UCSD-AML1 (cell line): Measurements from ENCODE around the gene HOXA2.
A peak's percentile ranks its signal among the peaks of the same experiment; 100 is the strongest.

Experiments
- DNase-seq: peaks from one replicate; lab custom pipeline; 2025; ENCODE audit not compliant: unreplicated experiment; lab: John Stamatoyannopoulos, UW

The HOXA2 gene

DNA sequence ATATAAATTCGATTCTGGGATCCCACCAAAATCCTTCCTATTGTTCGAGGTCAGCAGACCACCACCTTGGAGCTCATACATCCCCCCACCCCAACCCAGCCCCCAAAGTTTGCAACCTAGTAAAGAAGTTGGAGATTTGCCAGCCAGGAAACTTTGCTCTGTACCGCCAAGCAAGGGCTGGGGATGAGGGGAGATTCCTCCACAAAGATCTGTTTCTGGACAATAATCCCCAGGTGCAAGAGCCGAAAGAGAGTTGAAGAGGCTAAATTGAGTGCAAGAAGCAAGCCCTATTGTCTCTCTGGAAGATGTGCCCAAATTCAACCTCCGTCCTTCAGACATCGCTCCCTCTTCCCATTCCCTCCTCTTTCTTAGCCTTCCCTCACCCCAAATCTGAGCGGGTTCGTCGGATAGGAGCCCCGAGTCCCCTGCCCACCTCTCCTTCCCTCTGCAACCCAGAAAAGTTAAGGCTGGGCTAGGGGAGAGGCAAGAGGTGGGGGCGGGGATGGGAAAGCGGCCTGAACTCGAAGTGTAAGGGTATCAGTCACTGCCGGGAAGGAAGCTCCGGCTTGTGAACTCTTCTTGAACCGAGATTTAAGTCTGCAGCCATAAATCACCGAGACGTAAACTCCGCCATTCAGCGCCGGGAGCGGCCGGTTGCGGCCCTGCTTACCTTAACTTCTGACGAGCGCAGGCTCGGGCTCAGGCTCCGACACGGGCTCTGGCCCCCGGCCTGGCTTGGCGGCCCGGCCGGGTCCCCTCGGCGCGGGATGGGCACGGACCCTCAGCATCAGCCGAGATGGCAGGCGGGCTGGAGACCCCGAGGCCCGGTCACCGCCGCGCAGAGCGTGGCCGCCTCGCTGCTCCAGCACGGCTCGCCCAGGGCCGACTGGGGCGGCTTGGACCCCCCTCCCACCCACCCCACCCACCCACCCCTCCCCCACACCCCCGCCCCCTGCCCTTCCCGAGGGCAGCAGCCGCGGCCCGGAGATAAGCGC is 10.8 kb upstream of the HOXA2 start:
- DNase-seq, result no peak

DNA sequence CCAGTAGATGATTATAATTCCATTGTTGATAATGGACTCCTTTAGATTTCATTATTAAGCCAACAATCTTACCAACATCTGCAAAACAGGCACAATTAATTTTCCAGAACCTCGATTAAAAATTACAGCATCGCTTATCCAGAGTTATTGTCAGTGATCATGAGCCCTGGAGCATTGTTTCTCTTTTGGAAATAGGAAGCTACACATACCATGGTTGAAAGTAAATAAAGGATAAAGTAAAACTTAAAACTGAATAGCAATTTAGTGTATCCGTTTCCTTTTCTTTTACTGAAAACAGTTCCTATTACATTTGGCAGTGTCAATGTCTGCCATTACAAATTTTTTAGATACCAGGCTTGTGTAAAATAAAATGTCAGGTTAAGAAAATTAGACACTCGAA is 9.9 kb upstream of the HOXA2 start:
- no peak for DNase-seq

DNA sequence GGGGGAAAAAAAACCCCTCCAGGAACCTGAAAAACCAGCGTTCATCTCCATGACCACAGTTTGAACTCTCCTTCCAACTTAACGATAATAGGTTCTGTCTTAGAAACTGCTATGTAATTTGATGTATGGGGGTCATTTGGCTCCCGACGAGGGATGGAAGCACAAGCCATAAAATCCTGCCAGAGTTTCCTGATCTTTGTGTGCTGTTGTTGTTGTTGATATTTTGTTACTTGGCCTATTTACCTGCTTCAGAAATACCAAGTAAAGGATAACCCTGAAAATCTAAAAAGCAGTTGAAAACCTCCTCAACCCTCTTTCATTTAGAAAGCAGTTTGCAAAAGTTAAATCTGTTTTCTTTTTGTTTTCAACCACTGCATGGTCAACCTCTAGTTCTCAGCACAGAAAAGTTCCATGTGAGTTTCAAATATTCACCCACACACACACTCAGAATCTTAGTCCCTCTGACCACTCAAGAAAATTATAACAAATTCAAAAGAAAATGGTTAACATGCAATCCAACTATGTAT is 9.3 kb upstream of the HOXA2 start:
- DNase-seq, result no peak

DNA sequence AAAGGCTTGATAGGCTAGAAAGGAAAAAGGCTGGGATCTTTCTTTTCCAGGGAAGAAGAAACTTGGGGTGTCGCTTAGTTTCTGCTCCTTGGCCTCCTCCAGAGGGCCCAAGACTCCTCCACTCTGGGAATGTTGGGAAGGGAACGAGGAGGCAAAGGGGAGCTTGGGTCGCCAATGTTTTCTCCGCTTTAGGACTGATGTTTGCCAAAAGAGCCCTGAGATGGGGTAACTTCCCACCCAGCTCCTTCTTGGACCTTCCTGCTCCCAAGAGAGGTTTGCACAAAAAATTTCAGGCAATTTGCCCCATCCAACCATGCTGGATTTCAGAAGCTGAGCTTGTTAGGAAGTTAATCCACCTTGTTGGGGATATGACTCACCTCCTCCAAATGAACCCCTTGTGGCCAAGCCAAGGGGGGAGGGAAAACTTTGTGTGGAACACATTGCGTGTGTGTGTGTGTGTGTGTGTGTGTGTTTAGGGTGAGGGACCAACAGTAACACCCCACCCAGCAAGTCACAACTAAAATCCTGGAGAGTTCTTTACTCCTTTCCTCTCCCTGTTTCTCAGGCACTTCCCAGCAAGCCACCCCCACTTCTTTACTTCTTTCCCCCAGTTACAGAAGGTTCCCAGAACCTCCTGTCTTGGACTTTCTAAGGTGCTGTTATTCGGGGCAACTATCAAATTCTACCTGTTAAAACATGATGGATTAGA is 8.7 kb upstream of the HOXA2 start:
- DNase-seq, result no peak

DNA sequence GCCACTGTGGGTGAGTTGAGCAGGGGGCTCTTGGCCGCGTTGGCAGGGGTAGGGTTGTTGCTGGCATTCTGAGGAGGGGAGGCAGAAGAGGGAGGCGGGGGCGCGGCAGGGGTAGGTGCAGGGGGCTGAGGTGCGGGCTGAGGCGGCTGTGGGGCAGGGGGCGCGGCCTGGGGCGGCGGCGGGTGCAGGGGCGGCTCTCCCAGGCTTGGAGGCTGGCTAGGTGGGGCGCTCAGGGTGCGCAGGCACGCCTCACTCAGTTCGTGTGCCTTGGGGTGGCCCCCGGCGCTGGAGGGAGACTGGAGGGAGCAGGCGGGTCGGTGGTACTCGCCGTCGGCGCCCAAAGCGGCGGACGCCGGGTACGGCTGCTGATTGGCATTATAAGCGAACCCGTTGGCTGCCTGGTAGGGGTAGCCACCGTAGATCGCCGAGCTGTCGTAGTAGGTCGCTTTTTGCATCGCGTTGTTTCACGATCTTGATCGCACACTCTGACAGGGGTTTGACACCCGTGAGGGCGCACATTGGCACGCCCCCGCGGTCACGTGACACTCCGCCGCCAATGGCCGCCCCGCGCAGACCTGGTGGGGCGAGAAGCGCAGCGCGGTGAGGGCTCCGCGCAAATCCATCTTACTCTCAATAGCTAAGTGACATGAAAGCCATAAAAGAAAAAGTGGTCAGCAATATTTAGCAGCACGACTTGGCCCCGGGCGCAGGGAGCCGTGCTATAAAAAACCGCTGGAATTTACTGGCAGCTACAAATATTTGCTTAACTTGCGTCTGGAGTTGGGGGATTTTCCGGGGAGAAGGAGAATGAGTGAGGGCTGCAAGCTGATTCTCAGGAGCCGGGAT is 7.9 kb upstream of the HOXA2 start:
- DNase-seq, result no peak

DNA sequence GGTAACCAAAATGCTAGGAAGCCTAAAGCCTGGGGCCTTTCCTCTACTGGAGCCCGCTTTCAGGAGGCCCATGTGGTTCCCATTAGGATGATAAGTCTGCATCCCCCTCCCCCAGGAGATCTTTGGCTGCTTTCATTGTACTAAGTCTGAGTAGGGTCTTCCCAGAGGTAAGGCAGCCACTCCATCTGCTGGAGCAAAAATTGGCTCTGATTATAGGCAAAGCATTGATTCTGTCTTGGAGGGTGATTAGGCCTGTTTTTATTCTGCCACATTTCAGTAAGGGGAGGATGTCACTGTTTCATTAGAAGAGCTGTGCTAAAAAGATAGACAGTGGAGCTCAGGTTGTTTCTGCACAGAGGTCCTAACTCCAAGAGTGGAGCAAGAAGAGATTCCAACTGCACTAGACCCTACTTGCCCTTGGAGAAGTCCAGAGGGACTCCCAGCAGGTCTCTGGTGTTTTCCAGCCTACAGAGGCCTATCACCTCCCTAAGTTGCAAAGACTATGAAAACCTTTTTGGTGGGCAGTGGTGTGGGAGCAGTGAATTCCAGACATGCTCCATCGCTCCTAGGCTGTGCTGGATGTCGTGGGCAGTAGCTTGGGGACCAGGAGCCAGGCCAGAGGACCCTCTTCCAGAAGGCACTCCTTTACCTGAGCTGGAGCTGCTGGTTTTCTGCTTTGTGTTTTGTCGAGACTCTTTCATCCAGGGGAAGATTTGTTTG is 7.1 kb upstream of the HOXA2 start:
- DNase-seq, result no peak

DNA sequence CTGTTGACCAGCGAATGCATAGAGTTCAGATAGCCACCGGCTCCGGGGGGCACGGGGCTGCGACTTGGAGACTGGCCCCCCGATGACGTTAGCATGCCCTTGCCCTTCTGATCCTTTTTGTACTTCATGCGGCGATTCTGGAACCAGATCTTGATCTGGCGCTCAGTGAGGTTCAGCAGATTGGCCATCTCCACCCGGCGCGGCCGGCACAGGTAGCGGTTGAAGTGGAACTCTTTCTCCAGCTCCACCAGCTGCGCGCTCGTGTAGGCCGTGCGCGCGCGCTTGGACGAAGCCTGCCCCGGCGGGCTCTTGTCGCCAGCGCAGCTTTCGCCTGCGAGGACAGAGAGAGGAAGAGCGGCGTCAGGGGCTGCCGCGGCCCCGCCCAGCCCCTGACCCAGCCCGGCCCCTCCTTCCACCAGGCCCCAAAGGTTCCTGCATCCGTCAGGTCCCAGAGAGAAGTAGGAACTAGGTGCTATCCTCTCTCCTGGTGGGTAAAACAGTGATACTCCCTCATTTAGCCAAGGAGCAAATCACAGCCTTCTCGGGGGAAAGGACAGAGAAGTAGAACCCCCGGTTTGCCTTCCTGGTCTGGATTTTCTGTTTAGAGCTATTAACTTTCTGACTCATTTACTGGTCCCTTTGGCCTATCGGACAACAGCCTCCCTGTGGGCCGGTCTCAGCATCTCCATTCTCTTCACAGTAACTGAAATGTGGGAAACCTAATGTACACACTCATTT is 6.1 kb upstream of the HOXA2 start:
- no peak for DNase-seq

DNA sequence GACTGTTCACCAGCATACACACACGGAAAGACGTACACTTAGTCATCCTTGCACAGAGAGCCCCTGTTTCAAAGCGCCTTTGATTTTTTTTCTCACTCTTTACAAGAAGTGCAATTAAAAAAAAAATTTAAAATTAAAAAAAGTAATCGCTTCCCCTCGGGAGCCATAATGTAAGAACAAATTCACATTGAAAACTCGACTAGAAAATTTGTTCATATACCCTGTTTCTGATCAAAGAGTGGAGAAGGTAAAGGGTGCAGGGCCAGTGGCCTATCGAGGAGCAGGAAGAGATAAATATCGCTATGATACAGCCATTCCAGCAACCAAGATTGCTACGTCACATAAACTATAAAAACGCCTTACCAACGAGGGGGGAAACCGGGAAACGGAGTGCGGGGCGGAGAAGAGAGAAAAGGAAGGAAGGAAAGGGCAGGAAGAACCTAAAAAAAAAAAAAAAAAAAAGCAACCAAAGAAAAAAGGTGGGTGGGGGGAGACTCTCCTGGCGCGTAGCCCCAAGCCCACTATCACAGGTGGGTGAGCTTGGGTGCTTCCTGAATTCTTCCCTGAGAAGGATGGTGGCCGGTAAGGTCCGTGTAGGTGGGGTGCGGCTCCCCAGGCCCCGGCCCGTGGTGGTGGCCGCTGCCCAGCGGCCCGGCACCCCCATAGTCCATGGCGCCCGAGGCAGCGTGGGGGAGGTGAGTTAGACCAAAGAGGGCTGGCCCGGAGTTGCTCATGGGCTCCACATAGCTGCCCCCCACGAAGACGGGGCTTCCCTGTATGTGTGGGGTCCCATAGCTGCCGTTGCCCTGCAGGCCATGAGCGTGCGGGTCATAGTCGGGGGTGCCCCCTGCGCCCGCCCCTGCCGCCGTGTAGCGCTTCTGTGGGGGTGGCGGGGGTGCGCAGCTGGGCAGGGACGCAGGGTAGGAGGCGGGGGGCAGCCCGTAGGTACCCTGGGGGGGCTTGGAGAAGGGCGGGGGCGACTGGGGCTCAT is 5.2 kb upstream of the HOXA2 start:
- no peak for DNase-seq

DNA sequence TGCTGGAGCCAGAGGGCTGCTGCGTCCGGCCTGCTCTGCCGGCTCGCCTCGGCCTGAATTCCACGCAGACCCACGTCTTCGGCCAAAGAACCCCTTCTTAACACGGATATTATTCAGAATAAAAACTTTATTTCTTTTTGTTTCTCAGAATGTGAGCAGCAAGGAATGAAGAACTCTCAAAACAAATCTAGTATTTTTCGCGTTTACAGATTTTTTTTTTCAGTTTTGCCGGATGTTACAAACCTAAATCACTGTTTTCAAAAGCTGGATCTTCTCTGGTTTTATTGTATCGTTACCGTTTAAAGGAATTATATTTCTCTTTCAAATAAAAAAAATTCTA is 4.4 kb upstream of the HOXA2 start:
- no peak for DNase-seq

DNA sequence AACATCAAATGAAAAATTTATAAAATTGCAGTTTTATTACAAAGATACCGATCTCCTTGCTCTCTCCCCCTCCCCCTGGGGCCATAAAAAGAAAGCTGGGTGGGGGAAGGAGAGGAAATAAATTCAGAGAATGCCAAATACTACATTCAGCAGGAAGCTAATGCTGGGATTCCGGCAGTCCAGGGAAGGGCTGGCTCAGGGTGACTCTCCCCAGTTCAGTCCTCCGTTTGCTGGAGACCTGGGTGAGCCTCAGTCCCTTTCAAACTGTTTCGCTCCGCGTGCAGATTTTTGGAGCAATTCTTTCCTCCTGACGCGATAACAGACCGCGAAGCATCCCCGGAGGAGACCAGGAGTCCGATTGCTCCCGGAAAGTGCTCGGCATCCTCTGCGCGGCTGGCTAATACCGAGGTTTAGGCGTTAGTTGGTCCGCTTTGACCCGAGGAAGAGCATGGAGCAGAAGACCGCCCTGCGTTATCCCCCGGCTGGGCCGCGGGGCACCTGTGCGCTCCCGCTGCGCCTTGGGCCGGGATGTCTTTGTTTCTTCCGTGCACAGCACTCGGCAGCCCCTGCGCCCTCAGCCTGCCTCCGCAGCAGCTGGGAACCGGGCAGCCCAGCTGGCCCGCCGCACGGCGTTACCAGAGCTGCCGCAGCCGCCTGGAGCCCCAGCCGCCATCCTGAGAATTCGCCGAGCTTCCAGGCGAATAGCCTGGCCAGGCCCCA is 3.9 kb upstream of the HOXA2 start:
- no peak for DNase-seq

DNA sequence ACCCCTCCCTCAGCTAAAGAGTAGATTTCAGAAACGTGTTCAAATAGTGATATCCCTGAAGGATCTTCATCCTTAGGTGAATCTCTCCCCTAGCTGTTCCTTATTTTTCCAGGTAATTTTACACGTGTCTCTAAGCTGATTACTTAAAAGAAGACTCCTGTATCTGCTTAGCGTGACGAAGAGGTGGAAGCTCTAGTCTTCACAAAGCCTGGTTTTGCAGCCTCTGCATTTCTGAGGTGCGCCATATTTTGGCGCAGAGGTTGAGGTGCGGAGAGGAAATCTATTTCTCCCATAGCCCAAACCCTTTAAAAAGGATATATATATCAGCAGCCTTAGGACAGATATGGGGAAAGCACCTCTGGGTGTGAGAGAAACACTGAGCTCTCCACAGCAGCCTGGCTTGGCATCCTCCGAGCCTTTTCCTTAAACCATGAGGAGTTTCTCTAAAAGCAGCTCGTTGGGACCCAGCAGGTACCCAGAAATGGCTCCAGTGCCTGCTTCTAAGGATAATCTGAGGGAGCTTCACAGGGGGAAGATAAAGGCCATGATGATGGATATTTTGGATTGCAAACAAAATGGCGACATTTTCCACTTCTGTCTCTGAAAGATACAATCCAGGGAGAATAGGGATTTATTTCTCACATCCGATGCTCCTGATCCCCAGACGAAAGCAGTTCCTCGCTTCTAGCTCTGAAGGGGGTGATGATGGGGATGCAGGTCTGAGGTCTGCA is 3.0 kb upstream of the HOXA2 start:
- no peak for DNase-seq

DNA sequence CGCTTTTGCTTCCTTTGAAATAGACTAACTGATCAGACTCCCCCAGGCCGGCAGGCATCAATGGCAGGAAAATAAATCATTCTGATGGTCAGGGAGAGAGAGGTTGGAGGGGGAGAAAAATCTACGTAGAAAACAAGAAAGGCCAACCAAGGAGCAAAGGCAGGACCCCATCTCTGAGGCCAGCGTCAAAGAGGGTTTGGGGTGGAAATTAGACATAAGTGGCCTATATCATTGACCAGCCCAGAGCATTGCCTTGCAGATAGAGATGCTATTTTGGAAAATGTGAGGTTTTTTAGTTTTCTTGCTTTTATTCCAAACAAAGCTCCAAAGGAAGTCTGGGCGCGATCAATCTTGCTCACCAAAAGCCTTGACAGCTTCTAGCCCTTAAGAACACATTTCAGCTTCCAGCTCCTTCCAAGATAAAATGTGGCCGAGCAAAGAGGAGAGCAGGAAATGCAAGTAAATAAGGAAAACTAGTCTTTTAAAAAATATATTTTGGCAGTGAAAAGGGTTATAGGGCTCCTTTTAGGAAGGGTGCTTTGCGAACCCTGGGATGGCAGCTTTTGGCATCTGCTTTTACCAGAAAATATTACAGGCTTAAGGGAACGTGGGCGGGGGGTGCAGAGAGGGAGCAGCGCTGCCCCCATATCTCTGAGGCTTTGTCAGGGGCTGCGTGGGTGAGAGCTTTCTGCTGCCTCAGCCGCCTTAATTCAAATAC is 2.0 kb upstream of the HOXA2 start:
- no peak for DNase-seq

DNA sequence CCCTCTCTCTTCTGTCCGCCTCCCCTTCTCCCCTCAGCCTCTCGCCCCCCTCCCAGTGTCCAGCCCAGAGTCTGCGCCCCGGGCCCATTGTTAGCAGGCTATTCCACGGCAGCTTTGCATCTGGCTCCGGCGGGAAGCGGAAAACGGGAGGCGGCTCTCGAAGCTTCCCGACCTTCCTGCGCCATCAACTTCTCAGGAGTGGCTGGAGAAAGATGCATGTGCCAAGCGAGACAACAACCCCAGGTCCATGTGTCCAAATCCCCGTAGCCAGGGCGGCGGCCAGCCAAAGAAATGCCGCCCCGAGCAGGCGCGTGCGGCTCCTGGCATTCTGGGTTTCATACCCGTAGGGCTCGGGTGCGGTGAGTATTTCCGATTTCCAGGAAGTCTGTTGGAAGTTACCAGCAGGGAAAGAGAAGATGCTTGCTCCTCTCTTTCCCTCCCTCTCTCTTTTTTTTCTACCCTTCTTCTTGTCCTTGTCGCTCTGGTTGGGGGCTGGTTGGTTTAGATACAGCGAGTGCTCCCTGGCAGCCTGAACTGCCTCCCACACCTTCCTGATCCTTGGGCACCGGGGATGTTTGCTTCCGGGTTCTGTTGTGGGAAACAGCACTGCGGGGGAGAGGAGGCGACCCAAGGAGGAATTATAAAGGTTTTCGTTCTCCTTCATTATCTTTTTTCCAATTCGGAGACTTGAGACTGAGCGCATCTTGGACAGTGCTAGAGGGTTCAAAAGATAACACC is 1.2 kb upstream of the HOXA2 start:
- DNase-seq, result peak; percentile 12

DNA sequence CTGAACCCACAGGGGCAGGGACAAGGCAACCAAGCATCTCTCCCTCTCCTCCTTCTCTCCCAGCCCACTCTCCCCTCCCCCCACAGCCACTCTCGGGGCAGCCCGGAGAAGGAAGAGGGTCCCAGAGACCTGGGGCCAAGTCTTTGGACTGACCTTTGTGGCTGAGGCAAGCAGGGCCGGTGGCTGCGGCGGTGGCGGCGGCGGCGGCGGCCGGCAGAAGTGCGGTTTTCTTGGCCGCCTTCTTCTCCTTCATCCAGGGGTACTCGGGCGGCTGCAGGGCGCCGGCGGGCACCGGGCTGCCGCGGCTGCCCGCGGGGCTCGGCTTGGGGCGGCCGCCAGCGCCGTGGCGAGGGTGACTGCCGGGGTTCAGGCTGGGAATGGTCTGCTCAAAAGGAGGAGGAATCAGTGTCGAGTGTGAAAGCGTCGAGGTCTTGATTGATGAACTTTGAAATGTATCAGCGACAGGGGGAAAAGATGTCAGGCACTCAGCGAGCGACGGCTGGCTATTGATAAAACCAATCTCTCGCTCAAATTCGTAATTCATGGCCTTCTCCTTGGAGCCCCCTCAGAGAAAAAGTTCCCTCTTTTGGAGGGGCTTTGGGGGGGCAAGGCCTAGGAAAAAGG is 414 bp downstream of the HOXA2 start:
- DNase-seq, result no peak

DNA sequence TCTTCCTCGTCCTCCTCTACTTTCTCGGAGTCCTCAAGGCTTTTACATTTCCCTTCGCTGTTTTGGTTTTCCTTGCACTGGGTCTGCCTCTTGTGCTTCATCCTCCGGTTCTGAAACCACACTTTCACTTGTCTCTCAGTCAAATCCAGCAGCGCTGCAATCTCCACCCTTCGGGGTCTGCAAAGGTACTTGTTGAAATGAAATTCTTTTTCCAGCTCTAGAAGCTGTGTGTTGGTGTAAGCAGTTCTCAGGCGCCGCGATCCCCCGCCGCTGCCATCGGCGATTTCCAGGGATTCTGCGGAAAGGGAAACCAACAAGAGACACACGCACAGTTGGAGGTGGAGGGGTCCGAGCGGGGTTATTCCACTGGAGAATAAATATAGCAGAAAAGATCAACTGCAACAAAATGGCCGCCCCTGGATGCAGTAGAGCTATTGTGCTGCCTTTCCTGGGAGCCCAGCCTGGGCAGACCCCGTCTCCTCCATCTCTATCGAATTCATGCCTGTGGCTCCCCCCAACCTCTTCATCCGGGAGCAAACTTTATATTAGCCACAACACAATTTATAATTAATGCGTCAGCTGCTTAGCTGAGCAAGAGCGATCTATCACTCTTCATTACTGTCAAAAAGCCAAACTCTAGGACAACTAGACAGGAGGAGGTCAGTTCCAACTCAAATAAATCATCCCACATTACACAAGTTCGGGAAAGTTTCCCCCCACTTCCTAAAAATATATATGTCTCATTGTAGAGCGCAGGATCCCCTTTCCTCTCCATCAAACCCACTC is 1.1 kb downstream of the HOXA2 start:
- DNase-seq, result no peak
